Measurements from ENCODE around the gene STXBP3.

DNA sequence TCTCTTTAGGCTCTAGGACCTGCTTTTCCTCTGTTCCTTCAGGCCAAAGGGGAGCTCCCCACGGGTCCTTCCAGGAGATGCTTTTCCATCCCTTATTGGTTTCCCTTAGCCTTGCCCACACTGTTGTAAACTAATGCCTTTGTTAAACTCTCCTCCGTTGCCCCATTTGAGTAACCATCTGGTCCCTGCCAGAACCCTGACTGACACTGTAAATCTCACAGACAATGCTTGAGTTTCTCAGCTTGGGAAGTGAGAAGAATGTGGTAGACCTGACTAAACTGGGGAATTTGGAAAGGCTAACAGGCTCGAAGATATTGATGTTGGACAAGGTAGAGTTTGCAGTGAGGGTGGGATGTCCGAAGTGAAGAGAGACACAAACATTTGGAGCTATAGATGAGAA is 99.0 kb downstream of the STXBP3 start:
- TF ChIP-seq EZH2 (IDR thresholded peaks at IDR 0.05; ENCODE audit: low read depth, low read length, severe bottlenecking) (no peak), JUND (IDR thresholded peaks at IDR 0.05; ENCODE audit: low read length) (no peak)
